ENCODE measurements around the gene CPT1B.

CPT1B gene

DNA sequence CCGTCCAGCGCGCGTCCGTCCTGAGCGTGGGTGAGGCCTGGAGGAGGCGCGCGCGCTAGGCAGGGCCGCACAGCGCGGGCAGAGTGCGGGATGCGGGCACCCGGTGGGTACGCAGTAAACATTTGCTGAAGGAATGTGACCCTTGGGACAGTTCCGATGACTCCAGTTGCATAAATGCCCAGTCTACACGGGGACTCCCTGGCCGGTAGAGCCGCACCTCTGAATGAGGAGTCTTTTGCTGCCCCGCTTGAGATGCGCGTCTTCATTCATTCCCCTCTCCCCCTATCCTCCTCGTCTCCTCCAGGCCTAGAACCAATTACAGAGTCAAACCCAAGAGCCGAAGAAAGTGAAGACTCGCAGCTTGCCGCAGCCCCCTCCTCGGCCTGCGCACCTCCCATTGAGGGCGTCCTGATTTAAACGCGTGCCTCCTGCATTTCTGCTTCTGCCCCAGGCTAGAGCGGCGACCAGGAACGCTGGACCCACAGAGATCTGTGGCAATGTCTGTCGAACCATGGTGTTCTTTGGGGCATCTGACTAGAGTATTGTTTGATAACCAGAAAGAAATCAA is 5.2 kb upstream of the CPT1B start:
- TF ChIP-seq ZFX (IDR thresholded peaks at IDR 0.05; ENCODE audit: borderline replicate concordance): no peak
- TF ChIP-seq, protein P1, sequence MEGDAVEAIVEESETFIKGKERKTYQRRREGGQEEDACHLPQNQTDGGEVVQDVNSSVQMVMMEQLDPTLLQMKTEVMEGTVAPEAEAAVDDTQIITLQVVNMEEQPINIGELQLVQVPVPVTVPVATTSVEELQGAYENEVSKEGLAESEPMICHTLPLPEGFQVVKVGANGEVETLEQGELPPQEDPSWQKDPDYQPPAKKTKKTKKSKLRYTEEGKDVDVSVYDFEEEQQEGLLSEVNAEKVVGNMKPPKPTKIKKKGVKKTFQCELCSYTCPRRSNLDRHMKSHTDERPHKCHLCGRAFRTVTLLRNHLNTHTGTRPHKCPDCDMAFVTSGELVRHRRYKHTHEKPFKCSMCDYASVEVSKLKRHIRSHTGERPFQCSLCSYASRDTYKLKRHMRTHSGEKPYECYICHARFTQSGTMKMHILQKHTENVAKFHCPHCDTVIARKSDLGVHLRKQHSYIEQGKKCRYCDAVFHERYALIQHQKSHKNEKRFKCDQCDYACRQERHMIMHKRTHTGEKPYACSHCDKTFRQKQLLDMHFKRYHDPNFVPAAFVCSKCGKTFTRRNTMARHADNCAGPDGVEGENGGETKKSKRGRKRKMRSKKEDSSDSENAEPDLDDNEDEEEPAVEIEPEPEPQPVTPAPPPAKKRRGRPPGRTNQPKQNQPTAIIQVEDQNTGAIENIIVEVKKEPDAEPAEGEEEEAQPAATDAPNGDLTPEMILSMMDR (IDR thresholded peaks at IDR 0.05): no peak
- H3K27ac ChIP-seq: peak overlapping the region; percentile 97

DNA sequence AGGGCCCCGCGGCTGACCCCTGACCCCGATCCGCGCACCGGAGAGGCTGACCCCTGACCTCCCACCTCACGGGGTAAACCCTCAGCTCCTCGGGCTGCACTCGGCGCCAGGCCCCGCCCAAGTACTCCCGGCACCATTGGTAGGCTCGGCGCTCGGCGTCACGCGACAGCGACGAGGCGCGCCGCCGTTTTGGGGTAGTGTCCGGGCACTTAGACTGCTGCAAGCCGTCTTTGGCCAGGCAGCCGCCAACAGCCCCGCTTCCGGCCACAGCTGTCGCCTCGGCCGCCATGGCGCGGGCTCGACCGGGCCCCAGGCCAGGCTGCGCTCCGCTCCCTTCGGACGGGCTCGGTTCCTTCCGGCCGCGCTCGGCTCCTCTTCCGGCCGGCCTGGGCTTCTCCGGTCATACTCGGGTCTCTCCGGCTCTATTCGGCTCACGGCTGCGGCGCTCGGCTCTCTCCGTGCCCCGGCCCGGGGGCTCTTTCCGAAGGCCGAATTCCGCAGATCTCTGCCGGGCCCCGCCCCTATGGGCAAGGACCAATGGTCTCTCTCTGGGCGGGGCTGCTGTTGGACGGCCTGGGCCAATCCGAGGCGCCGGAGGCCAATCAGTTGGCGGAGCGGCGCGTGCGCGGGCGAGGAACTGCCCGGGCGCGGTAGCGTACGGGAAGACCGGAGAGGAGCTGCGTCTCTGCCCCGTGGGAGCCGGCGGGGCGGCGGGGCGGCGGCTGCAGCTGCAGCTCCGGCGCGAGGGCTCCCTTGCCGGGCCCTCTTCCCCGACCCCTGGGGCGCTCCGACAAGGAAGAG is 4.5 kb upstream of the CPT1B start, which contains the start of gene CHKB:
CHKB (minus strand) TSS at position 357 of the 801 bp plus-strand sequence; CDS start at position 289, 68 bp downstream.
- H3K27ac ChIP-seq: peak within 1 kb of the TSS; percentile 97
- TF ChIP-seq, protein P1 (IDR thresholded peaks at IDR 0.05): no peak
- no peak for TF ChIP-seq ZFX (IDR thresholded peaks at IDR 0.05; ENCODE audit: borderline replicate concordance)

DNA sequence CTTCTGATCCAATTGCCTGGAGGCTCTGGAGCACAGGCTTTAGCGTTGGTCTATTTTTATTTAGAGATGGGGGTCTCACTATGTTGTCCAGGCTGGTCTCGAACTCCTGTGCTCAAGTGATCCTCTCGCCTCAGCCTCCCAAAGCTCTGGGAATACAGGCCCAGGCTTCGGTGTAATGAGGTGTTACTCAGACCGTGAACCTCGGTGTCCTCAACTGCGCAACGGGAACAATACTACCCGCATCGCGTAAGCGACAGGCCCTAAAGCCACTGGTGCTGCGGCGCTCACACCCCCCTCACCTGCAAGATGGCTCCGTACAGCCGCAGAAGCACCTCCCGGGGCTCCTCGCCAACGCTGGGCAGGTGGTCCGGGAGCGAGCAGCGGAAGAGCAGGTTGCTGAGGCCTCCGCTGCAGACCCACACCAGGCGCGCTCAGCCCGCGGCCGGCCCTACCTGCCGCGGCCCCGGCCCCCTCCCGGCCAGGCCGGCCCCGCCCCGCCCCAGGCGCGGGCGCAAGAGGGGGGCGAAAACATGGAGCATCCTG is 3.8 kb upstream of the CPT1B start:
- peak overlapping the region; percentile 97 for H3K27ac ChIP-seq
- TF ChIP-seq, protein P1 (IDR thresholded peaks at IDR 0.05): no peak
- TF ChIP-seq ZFX (IDR thresholded peaks at IDR 0.05; ENCODE audit: borderline replicate concordance): no peak

DNA sequence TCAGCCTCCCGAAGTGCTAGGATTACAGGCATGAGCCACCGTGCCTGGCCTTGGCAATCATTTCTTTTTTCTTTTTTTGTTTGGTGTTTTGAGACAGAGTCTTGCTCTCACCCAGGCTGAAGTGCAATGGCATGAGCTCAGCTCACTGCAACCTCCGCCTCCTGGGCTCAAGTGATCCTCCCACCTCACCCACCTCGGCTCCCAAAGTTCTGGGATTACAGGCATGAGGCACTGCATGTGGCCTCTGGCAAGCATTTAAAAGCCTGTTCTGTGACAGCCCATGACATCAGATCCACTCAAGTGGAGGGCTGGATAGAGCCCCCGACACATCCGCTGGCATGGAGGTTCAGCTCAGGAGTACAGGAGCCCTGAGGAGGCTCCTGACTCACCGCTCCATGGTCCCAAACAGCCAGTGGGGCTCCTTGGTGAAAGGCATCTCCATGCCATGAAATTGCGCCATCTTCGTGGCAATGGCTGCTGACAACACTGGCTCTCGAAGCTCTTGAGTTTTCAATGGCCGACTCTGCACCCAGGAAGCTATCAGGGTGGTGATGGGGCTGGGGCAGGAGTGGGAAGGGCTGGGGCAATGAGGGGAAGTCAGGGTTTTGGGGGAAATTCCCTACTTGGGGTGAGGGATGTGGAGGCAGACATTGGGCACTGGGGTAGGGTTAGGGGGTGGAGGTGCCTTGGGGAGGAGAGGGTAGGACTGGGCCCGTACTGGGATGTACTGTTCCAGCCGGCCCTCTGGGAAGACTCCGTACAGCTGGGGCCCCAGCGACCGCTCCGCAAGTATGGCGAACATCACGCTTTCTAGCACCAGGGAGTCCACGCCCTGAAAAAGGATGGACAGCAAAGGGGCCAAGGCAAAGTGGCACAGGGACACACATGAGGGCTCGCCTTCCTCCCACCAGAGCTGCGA is 3.1 kb upstream of the CPT1B start:
- TF ChIP-seq, protein P1 (IDR thresholded peaks at IDR 0.05): no peak
- TF ChIP-seq ZFX (IDR thresholded peaks at IDR 0.05; ENCODE audit: borderline replicate concordance): no peak
- H3K27ac ChIP-seq: peak overlapping the region; percentile 97

DNA sequence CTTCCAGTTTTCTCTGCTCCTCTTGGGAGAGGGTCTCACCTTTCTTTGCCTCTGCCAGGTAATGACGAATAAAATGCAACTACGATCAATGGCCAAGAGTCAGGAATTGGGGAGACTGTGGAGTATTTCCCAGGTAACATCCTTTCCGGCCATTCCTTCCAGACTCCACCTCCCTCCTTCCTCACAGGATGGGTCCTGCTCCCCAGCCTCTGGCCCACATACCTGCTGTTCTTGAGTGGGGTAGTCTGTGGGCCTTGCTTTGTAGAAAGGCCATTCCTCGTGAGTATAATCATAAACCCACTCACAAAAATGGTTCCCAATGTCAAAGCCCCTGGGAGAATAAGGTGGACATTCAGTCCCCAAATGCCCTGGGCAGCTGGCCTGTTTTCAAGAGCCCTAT is 1.5 kb upstream of the CPT1B start:
- TF ChIP-seq, protein P1 (IDR thresholded peaks at IDR 0.05): no peak
- TF ChIP-seq ZFX (IDR thresholded peaks at IDR 0.05; ENCODE audit: borderline replicate concordance): no peak
- H3K27ac ChIP-seq: 0 out of 2 replicates have a peak overlapping the region, but pooled peaks have one; percentile 13

DNA sequence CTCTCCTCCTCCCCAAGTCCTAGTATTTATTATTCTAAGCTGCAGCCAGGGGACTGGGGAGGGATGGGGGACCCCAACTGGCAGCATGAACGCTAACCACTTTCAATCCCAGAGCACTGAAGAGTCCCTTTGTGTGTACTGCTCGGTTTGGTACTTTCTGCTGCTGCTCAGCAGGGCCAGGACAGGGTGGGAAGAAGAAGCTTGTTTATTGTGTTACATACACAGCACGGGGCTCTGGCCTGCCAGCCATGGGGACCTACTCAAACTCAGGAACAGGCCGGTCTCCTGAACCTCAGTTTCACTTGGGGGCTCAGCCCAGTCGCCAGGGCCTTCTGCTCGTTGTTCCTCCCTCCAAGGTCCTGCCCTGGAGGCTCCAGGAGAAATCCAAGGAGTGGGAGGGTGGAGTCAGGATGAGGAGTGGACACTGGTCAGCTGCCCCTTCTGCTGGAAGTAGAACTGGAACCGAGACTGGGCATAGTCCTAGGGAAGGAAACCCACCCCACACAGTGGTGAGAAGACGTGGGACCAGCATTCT is 616 bp upstream of the CPT1B start:
- no peak overlapping the region for H3K27ac ChIP-seq
- TF ChIP-seq, protein P1 (IDR thresholded peaks at IDR 0.05): no peak
- no peak for TF ChIP-seq ZFX (IDR thresholded peaks at IDR 0.05; ENCODE audit: borderline replicate concordance)

Data from 22Rv1 (cell line).